HG02840 (cell line): ENCODE measurements around the gene OTUB1.

ENCODE experiments used
- ATAC-seq: cut with Tn5 transposase; IDR thresholded peaks from one replicate; pipeline ENCODE4 v1.9.1; 2021; ENCODE audit warnings: mild to moderate bottlenecking, moderate library complexity, moderate number of reproducible peaks; ENCODE audit not compliant: unreplicated experiment, low FRiP score

The OTUB1 gene

DNA sequence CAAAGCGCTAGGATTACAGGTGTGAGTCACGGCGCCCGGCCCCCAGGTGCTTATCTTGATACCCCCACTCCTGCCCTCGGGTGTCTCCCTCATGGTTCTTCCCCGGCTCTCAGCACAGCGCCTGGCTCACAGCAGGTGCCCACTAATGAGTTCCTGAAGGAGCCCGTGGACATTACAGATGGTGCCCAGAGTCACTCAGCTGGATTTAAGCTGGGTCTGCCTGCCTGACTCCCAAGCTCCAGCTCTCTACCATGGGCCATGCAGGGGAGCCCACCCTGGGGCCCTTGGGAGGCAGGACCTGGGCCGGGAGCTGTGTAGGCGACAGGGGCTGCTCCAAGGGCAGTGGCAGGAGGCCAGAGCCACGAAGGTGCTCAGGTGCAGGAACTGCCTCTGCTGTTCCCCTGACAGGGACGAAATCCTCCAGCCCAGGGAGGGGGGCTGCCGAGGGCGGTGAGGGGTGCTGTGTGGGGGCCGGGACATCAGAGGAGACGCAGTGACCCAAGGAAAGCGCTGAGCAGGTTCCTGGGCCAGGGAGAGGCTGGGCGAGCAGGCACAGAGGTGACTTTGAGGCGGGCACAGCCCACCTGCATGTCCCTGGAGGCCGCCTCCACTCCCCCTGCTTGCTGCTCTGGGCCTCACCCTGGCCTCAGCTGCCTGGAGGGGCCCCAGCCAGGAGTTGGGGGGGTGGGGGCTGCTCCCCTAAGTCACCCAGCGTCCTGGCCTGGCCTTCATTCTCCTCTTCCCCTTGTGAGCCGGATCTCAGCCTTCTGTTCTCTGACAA is 34.9 kb downstream of the OTUB1 start:
- ATAC-seq = no peak

DNA sequence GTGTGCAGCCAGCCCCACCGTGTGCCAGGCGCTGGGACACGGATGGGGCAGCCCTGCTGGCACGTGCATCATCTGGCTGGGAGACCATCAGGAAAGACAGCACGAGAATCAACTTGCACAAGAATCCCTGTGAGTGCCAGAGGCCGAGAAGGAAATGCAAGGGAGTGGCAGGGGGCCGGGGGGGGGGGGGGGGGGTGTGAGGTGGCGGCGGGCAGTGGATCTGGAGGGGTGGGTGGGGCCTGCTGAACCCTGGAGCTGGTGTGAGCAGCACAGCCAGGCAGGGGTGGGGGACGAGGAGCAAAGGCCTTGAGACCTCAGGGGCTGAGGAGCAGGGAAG is 35.5 kb downstream of the OTUB1 start:
- ATAC-seq = no peak

DNA sequence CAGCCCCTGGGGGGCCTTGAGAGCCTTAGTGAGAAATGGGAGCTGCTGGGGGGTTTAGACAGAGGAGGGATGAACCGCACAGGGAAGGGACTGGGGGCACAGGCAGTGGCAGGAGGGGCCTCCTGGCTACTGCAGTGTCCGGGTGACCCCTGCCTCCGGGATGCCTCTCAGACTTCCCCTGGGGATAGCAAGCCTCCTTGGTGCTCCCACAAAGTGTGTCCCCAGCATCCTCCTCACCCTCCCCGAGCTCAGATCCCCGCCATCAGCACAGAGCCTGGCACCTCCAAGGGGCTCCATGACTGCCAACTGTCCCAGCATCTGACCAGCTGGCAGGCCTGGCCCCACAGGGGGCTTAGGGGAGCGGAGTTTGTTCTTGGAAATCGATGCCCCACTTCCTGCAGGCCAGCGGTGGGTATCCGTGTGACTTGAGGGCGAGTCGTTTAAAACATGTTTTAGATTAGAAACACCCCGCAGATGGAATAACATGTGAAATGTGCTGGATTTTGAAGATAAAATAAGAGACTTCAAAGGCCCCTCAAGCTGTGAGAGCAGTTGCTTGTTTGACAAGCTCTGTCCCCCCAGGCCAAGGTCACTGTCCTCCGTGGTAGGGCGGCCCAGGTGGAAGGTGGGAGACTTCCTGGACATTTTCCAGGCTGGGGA is 36.0 kb downstream of the OTUB1 start:
- no peak for ATAC-seq

DNA sequence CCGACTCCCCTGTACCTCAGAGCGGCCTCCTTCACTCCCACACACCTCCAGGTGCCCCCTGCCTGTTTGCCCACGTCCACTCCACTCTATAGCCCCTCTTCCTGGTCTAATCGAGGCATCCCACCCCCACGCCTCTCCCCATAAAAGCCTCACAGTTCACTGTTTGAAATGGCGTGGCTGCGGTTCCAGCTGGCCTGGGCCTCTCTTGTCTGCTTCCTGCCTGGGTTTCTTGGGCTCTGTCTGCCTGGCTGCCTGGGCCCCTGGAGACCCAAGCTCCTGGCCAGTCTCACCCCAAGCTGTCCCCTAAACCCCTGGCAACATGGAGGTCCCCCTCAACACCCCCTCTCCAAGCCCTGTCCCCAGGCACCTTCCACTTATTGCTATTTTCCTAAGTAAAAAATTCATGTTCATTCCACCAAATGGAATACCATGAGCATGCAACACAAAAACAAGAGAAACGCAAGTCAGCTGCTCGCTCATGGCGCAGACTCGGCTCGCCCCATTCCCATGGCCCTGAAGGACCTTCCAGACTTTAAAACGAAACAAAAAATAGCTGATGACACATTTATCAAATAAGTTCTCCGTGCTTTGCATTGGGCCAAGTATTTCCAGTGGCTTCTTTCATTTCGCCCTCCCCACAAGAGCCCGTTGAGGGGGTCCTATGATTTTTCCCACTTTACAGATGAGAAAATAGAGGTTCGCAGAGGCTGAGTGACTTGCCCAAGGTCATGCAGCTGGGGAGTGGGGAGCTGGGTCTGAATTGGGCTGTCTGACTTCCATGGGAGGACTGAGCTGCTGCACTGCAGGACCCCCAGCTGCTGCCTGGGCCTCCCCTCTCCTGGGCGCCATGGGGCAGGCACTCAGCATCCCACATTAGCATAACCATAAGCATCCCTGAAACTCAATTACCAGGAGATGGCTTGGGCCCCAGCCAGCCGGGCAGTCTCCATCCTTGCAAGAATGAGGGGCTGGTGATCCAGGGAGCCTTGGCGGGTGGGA is 37.8 kb downstream of the OTUB1 start:
- ATAC-seq = no peak

GRCh38 chr11:64025205-64025604 is 39.0 kb downstream of the OTUB1 start:
- no peak for ATAC-seq

- ATAC-seq = no peak
These were observed 40.5 kb downstream of the OTUB1 start for GRCh38 chr11:64026575-64027205.

- ATAC-seq = no peak
These were observed 41.6 kb downstream of the OTUB1 start for GRCh38 chr11:64027651-64028397.

GRCh38 chr11:64028398-64029115 is 42.3 kb downstream of the OTUB1 start:
- no peak for ATAC-seq

- no peak for ATAC-seq
These were observed 43.5 kb downstream of the OTUB1 start for GRCh38 chr11:64029773-64030172.

- no peak for ATAC-seq
These were observed 44.8 kb downstream of the OTUB1 start for GRCh38 chr11:64031001-64031400.

DNA sequence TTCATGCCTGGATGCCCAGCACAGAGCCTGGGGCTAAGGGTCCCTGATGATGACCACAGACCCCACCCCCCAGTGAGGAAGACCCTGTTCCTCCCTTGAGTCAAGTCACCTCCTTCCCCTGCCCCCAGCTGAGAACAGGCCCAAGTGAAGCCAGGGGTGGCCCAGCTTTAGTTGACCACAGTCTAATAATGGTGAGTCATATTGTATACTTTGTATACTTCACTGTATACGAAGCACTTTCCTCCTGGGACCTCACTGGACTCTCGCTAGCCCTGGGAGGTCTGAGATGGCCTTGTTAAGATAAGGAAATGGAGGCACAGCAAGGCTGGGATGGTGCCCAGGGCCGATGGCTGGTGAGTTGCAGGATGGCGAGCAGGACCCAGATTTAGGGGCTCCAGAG is 45.8 kb downstream of the OTUB1 start:
- ATAC-seq = no peak

- no peak for ATAC-seq
These were observed 48.2 kb downstream of the OTUB1 start for GRCh38 chr11:64034411-64034811.

DNA sequence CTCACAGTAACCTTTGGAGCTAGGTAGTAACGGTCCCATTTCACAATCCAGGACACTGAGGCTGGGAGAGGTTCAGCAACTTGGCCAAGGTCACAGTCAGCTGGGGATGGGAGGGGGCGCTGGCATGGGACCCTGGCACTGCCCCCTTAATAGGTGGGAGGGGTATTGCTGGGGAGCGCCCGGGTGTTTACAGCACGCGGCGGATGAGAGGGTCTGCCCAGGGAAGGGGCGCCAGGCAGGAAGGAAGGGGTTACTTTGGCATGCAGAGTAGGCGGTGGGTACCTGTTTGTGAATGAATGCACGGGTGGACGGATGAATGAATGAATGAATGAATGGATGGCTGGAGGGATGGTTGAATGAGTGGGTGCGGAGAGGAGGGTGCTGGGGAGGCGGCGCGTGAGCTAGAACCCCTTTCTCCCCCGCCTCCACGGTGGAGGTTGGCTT is 48.9 kb downstream of the OTUB1 start:
- no peak for ATAC-seq

DNA sequence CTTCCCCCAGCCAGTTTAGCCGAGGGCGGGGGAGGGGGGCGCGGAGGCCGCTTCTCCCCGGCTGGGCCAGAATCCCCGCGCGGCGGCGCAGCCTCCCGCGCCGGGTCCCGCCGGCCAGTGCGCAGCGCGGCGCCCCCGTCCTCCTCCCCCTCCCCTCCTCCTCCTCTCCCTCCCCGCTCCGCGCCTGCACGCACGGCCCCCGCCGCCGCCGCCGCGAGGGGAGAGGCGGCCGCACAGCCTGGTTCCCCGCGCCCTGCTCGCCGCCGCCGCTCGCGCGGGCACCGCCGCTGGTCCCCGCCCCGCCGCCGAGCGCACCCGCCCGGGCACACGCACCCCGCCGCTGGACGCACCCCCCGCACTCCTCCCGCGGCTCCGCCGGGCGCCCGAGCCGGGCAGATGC is 49.3 kb downstream of the OTUB1 start, which contains the start of gene FLRT1:
TSS of gene FLRT1 (plus strand) at position 356 of the 400 bp plus-strand sequence. CDS start 80,337 bp downstream, outside the sequence.
- ATAC-seq = no peak

GRCh38 chr11:64036087-64037026 is 50.1 kb downstream of the OTUB1 start:
- no peak for ATAC-seq

- ATAC-seq = no peak
These were observed 50.9 kb downstream of the OTUB1 start for GRCh38 chr11:64037027-64037634.

GRCh38 chr11:64038500-64038899 is 52.3 kb downstream of the OTUB1 start:
- no peak for ATAC-seq
